Panc1 (cell line): ENCODE measurements around the gene ATP8B1. TPM values are rescaled to one million over a fixed set of nuclear protein-coding genes. Genes with fewer than 3 reads are reported as not detected.

Experiments
- ATAC-seq: fragments of 200-7000 bp; cut with Tn5 transposase; 2 replicates; pipeline ENCODE4 v1.9.1; 2020; ENCODE audit warnings: mild to moderate bottlenecking, moderate library complexity
- BruUV-seq: library from RNA; stranded (reverse); fragments of 400-500 nt; replicated peaks from 2 replicates; lab custom pipeline; 2021; lab: Mats Ljungman, UMichigan
- CTCF ChIA-PET: fragments of 300-600 bp; sonication (Branson Sonifier 250); formaldehyde crosslinking; loops from one replicate; lab custom pipeline; 2022; ENCODE audit warnings: antibody characterized with exemption; lab: Charles Lee
- POLR2A ChIA-PET: fragments of 300-600 bp; sonication (Branson Sonifier 250); formaldehyde crosslinking; loops from one replicate; lab custom pipeline; 2022; ENCODE audit warnings: antibody characterized with exemption; lab: Charles Lee
- DNase-seq: peaks from one replicate; pipeline ENCODE4 v3.0.0-alpha.2; 2010; ENCODE audit warnings: low read depth, low spot score
- H3K27ac ChIP-seq: 2 replicates; pipeline ENCODE4 v1.5.1; 2011; ENCODE audit warnings: mild to moderate bottlenecking, low read length, inconsistent platforms
- H3K27me3 ChIP-seq: fragments of 200-500 bp; sonication (Bioruptor generic); 2 replicates; pipeline ENCODE4 v1.6.0; 2014; ENCODE audit warnings: low read length, inconsistent platforms; ENCODE audit not compliant: control insufficient read depth, insufficient read depth
- H3K36me3 ChIP-seq: fragments of 200-500 bp; sonication (Bioruptor generic); 2 replicates; pipeline ENCODE4 v1.5.1; 2014; ENCODE audit warnings: inconsistent platforms, mild to moderate bottlenecking, low read length, moderate library complexity; ENCODE audit not compliant: control insufficient read depth, insufficient read depth
- H3K4me1 ChIP-seq: 2 replicates; pipeline ENCODE4 v1.5.1; 2011; ENCODE audit warnings: inconsistent platforms, mild to moderate bottlenecking, low read length, moderate library complexity; ENCODE audit not compliant: control insufficient read depth, insufficient read depth
- H3K4me3 ChIP-seq, 2 experiments: 2 replicates each; pipeline ENCODE4 v1.5.1; 2011 to 2012; ENCODE audit warnings: low read depth in 2 of 2, low read length in 2 of 2, mild to moderate bottlenecking in 2 of 2, inconsistent platforms in 1 of 2, moderate library complexity in 1 of 2
- H3K9me3 ChIP-seq: fragments of 200-500 bp; sonication (Bioruptor generic); 2 replicates; pipeline ENCODE4 v1.5.1; 2014; ENCODE audit warnings: low read depth, mild to moderate bottlenecking, inconsistent platforms, low read length, moderate library complexity; ENCODE audit not compliant: control insufficient read depth, insufficient read depth
- CTCF ChIP-seq: fragments of 450-650 bp; IDR thresholded peaks from 2 replicates; pipeline ENCODE4 v1.5.1; 2017; ENCODE audit warnings: mild to moderate bottlenecking
- POLR2AphosphoS5 ChIP-seq: IDR thresholded peaks from 2 replicates; pipeline ENCODE4 v1.6.1; 2012; ENCODE audit warnings: mild to moderate bottlenecking, low read depth, low read length, moderate library complexity
- REST ChIP-seq, 2 experiments: IDR thresholded peaks; 2 replicates each; pipeline ENCODE4 v1.6.1; 2011 to 2012; ENCODE audit warnings: low read depth in 2 of 2, control low read depth in 1 of 2, low read length in 1 of 2, mild to moderate bottlenecking in 1 of 2, moderate library complexity in 1 of 2; ENCODE audit not compliant: insufficient read depth in 1 of 2
- SIN3A ChIP-seq: IDR thresholded peaks from 2 replicates; pipeline ENCODE4 v1.6.1; 2012; ENCODE audit warnings: low read depth, mild to moderate bottlenecking, low read length, moderate library complexity, borderline replicate concordance; ENCODE audit not compliant: insufficient read depth
- TCF7L2 ChIP-seq: IDR thresholded peaks from 2 replicates; pipeline ENCODE4 v1.6.1; 2011; ENCODE audit warnings: mild to moderate bottlenecking, low read depth, low read length, inconsistent platforms
- in situ Hi-C: cut with HindIII; loops from 2 replicates; pipeline ENCODE4 v1.10.0; 2016; ENCODE audit warnings: low sequenced_read_pairs, low pct_unique_long_range_greater_than_20kb
- intact Hi-C: fragments of 100-400 bp; cut with micrococcal nuclease; formaldehyde crosslinking; loops from one replicate; pipeline ENCODE4 v1.10.0; 2022; ENCODE audit not compliant: unreplicated experiment
- total RNA-seq: library from RNA; stranded (reverse); gene quantifications from one replicate; pipeline ENCODE4 v1.2.1, GENCODE V29; 2021; ENCODE audit not compliant: unreplicated experiment

ATP8B1 gene
- total RNA-seq, 1 experiment from 2014 or later = 12.5 TPM

- Histone ChIP-seq H3K9me3 (no peaks in the 10 kb centered on the region), H3K36me3 (no peaks in the 10 kb centered on the region), H3K27me3 (no peaks in the 10 kb centered on the region), H3K27ac (no peak overlapping the region), H3K4me3 (no peak overlapping the region), H3K4me1 (peaks cover 25% of the 10 kb centered on the region)
- POLR2A ChIA-PET = no interaction called here
- CTCF ChIA-PET = no interaction called here
- intact Hi-C loops (no loop called here), in situ Hi-C loops (no loop called here)
- TF ChIP-seq TCF7L2 (no peak), SIN3A (no peak), POLR2AphosphoS5 (no peak), CTCF (no peak), REST (IDR thresholded peaks at IDR 0.05; ENCODE audit: insufficient read depth in 1 of 2, low read depth in 2 of 2, low read length in 1 of 2) (no peak)
- no peak for DNase-seq
- ATAC-seq = no peak
- BruUV-seq = no TSS peak
Measured at GRCh38 chr18:57776354-57776753, 26.8 kb downstream of the ATP8B1 start.

GRCh38 chr18:57775937-57776336, 27.2 kb downstream of the ATP8B1 start:
- CTCF ChIA-PET = no interaction called here
- Histone ChIP-seq H3K9me3 (no peaks in the 10 kb centered on the region), H3K4me1 (peaks cover 23% of the 10 kb centered on the region), H3K27me3 (no peaks in the 10 kb centered on the region), H3K27ac (no peak overlapping the region), H3K4me3 (no peak overlapping the region), H3K36me3 (no peaks in the 10 kb centered on the region)
- ATAC-seq (no peak), DNase-seq (no peak)
- in situ Hi-C loops = no loop called here
- TF ChIP-seq POLR2AphosphoS5 (no peak), CTCF (no peak), TCF7L2 (no peak), SIN3A (no peak), REST (IDR thresholded peaks at IDR 0.05; ENCODE audit: insufficient read depth in 1 of 2, low read depth in 2 of 2, low read length in 1 of 2) (no peak)
- POLR2A ChIA-PET = no interaction called here
- no TSS peak for BruUV-seq
- intact Hi-C loops = no loop called here
